GM19351 (cell line): ENCODE data around the gene SLC44A4.

ENCODE experiments used
- ATAC-seq: cut with Tn5 transposase; IDR thresholded peaks from one replicate; pipeline ENCODE4 v1.9.1; 2021; ENCODE audit warnings: mild to moderate bottlenecking, moderate library complexity; ENCODE audit not compliant: unreplicated experiment

SLC44A4 gene

DNA sequence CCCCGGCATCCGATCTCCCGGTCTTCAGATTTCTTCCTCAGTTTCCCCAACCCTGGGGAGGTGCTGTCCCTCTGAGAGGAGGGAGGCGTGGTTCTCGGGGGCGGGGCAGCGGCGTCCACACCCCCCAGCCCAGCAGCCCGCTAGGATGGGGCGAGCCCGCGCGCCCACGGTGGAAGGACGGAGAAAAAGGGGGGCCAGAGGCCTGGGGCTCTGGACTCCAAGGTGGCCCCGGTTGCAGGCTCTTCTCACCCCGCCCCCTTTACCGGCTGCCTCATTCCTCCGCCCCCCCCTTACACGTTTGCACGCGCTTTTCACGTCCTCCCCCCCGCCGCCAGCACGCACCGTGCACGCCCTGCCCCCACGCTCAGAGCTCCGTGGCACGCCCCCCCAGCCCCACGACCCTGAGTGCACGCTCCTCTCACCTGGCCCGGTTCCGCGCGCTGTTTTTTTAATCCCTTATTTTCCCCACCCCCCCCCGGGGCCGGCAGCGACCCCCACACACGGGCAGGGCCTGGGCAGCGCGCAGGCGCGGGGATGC is 22.7 kb upstream of the SLC44A4 start:
- no peak for ATAC-seq

DNA sequence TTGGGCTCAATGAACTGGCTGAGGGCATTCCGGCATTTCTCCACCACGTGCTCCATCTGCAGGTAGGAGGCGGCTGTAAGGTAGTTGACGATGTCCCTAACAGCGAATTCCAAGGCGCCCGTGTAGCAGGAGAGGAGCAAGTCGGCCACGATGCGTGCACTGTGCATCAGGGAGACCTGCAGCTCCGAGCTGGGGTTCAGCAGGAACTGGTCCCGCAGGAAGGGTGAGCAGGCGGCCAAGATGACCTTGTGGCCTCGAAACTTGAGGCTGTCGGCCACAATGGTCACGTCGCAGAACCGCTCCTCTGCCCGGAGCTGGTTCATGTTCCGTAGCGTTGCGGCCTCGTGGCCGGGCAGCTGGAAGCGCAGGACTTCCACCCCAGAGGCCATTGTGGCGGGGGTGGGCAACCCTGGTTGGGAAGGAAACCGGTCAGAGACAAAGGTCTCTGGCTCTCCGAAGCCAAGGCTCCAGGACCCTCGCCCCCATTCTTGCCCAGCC is 22.2 kb upstream of the SLC44A4 start:
- no peak for ATAC-seq

DNA sequence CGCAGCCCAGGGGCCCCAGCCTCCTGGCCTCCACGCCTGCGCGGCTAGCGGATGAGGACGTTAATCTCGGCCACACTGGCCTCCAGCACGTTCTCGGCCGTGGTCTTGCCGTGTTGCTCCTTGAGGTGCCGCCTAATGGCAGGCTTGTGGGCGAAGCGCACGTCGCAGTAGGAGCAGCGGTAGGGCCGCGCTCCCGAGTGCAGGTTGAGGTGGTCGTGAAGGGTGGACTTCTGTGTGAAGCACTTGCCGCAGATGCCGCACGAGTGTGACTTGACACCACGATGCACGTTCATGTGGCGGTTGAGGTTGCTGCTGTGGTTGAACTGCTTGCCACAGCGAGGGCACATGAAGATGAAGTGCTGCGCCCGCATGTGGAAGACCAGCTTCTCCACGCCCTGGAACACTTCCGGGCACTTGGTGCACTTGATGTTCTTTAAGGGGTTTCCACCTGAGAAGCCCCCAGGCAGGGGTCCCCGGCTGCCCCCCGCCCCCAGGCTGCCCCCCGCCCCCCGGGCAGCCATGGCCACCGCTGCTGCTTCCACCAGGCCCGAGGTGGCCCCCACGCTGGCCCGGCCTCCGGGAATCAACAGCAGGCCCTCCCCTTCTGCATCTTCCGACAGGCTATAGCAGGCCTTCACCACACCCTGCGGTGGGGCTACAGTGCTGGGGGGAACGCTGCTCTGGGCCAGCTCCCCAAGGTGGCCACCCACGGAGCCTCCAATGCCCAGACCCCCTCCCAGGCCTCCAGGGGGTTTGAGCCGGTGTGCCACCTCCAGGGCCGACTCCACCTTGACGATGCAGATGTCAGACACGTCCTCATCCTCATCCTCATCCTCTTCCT is 21.3 kb upstream of the SLC44A4 start:
- ATAC-seq, result no peak

DNA sequence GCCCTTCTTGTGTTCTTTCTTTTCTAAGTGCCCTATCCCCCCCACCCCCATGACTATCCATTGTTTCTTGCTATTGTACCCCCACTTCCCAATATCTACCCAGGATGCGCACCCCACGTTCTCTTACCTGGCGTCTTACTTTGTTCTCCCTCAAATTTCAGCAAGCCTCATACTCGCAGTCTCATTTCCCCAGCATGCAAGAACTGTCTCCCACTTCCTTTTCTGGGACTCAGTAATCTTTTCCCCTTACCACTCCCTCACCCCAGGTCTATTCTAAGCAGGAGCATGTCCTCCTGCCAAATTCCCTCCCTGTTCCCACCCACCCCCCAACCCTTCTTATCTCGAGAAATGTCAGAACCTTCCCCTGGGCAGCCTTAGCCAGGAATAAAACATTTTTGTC is 20.4 kb upstream of the SLC44A4 start:
- no peak for ATAC-seq

DNA sequence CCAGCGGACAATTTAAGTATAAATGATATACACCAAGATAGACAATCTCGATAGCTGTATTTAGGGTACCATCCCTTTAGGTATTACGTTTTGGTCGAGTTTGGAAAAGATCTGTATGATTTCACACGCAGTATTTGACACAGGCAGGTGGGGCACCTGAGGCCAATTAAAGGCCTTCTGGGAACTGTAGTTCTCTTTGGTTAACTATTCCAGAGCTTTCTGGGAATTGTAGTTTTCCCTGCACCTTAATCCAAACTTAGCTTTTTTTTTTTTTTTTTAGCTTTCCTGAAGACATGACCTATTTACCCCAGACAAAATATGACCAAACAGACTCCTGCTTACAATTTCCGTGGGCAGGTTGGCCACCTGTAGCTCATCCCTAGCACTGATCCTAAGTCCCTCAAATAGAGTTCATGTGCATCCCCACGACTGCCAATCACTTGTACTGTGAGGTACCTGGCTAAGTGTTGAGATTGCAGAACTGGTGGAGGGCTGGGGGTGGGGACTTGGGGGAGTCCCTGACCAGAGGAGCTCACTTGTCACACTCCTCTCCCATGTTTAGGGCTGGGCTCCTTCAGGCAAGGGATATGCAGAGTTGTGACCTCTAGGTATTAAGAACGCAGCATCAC is 19.7 kb upstream of the SLC44A4 start:
- ATAC-seq, result no peak

DNA sequence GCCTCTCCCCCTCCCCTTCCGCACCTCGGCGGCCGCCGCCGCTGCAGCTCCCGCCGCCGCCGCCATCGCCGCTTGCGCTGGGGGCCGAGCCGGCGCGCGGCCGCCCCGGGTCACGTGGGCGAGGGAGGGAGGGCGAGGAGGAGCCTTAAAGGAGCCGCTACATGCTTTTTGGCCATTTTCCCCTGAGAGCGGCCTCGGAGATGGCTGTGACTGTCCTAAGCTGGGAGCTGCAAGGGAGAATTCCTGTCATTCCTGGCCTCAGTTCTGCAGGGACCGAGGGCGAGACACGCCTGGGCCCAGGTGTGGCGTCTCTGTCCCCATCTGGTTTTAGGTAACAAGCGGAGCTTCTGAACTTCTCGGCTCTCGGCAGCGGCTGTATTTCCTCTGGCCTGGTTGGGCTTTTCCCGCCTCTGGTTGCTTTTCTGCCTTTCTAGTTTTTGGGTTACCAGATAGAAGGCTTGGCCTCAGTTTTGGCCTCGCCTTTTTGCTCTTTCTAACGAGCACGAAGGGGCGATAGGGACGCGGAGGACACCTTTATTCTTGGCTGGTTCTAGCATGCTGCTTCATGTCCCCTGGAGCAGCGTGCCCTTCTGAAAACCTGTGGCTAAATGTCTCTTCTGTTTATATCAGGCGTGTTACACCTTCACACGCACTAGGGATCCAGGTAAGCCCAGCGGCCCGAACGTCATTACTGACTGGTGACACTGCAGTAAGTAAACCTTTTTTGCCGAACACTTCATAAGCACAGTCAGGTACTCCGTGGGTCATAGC is 19.0 kb upstream of the SLC44A4 start, which contains the start of gene EHMT2:
TSS of gene EHMT2 (minus strand) at position 87 of the 771 bp plus-strand sequence. CDS start at position 66, 21 bp downstream.
- ATAC-seq, result peak; percentile 57

DNA sequence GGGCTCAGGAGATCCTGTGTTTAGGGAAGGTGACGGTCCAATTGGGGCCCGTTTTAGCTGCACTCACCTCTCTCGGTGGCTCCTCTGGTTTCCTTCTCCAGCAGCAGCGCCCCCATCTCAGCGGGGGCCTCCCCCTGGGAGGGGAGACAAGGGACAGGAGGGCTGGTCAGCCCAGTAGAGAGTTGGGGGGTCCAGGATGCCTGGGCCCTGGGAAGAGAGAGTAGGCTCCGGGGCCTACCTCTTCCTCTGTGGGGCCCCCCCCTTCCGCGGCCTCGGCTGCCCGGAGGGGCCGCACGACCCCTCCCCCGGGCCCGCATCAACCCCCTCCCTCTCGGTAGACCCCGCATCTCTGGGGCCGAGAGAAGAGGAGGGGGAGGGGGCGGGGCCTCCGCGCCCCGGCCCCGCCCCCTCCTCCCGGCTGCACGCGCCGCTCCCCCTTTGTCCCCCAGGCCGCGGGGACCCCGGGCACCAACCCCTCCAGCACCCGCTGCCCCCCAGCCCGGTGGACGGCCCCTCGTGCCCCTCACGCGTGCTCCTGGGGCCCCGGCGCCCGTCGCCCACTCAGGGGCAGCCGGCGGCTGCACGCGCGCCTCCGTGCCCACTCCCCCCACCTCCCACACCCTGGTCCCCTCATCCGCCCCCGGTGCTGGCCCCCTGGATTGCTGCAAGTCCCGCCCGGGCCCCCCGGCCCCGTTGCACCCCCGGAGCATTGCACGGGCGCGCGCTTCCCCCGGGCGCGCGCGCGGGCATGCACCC is 18.2 kb upstream of the SLC44A4 start:
- ATAC-seq, result no peak

DNA sequence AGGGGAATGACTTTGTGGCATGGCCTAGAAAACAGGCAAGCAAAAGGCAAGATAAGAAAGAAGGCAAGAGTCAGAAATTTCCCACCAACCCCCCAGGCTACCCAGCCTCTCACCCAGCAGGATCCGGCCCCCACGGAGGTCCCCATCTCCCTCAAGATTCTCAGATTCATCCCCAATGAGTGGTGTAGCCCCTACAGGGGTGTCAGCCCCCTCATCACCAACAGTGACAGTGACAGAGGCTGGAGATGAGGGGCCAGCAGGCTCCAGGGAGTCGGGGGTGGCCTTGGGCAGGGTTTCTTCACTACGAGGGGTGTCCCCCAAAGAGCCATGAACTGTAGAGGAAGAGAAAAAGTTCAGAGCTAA is 17.7 kb upstream of the SLC44A4 start:
- no peak for ATAC-seq

DNA sequence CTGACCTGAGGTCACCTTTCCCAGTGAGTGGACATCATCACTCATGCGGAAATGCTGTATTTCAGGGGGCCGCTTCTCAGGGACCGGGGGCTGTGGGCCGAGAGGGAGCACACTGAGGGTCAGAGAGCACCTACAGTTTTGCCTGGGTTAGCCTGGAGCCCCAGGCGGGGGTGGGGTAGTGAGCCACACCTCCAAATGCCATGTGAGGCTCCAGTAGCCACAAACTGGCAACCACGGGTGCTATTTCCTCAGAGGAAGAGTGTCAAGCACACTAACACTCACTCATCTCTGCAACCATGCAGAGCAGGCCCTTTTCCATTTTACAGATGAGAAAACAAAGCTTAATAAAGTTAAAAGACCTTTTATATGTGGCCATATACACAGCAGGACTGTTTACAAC is 14.0 kb upstream of the SLC44A4 start:
- no peak for ATAC-seq

DNA sequence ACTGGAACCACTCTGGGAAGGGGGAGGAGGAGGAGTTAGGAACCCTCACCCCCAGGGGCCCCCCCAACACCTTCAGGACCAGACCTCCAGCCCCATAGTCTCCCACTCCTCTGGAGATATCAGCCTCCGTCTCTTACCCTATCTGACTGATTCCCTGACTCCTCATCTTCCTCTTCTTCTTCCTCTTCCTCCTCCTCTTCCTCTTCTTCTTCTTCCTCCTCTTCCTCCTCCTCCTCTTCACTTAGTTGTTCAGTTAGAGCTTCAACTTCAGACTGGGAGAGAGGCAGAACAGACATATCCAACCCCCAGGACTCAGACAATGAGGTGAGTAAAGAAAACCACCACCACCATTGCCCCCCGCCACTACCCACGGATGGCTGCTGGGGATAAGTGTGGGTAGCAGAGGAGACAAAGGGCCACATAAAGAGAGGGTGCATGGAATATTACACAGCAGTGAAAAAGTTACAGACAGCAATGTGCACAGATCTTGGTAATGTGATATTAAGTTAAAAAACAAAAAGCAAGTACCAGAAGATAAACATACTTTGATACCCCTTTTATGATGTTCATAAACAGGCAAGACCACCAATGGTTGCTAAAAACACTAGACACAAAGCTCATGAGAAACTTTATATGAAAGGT is 10.7 kb upstream of the SLC44A4 start:
- ATAC-seq, result no peak

DNA sequence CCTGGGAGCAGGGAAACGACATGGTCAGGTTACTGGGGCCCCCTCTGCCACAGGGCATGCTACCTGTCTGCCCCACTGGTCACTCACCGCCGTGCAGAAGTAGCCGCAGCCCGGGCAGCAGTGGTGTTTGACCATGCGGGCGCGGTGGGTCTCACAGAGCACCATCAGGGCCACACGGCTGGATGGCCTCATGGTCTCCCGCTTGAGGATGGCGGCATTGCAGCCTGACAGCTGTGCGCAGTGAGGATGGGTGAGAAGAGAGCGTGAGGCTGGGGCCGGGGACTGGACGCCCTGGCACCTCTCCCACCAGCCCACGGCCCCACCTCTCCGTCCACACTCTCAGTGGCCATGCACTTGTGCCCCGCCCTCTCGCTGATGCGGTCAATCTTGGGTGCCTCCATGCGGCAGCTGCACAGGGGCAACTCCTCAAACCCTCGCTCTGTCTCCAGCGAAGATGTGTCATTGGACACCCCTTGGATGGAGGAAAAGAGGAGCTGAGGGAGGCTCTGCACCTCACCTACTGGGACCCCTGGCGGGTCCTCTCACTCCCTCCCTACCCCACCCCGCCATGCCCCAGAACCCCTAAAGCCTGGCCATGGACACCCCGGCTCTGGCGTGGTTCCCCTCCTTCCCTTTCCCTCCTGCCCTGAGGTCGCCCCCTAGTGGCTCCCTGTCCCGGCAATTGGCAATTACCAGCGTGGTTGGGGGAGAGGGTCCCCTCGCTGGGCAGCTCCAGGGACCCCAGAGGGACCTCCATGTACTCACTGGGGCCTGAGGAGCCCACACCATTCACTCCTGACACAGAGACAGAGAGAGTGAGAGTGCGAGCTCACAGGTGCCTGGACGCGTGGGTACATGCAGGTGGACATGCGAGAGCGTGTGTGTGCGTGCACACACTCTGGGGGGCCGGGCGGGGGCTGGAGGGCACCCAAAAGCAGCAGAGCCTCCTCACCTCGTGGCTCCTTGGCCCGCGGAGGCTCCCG is 9.8 kb upstream of the SLC44A4 start:
- no peak for ATAC-seq

DNA sequence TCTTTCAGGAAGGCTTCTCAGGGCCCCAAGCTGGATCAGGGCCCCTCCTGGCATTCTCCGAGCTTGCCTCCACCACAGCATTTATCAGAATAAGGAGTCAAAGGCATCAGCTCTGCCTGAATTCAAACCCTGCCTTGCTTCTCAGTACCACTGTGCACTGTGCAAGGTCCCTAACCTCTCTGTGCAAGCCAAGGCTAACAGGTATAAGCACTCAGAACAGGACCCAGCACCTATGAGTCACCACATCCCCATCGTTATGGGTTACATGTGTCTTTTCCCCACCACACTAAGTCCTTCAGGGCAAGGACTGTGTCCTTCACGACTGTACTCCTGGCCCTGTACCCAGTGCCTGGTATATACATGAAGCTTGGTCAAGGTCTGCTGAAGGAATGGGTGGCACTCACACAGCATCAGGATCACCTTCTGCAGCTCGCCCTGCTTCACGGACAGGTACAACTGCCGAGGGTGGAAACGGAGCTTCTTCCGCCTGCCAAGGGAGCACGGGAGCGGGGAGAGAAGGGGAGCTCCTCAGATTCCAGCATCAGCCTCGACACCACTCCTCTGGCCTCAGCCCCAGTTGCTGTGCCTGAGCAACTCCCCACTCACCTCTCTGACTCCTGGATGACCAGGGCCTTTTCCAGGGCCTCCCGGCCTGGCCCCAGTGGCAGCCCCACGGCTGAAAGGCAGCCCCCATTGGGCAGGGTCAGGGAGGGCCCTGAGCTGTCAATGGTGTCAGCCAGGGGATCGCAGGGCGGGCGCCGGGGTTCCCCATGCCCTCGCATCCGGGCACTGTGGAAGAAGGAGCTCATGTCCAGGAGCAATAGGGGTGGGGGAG is 8.6 kb upstream of the SLC44A4 start:
- ATAC-seq, result no peak

DNA sequence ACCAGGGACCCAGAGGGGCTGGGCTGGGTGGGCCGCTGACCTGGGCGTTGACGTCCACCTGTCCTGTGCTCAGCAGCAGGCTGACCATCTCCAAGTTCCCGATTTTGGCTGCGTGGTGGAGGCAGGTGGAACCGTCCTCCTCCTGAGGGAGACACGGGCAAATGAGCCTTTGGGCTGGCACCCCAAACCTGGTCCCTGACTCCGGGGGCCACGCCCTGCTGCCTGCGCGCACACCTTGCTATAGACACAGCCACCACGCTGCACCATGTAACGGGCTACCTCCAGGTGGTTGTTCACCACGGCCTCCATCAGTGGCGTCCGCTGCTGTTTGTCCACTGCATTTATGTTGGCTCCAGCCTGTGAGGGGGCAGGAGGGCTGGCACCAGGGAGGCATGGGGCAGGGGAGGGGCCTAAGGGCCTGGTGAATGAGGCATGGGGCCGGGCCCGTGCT is 7.8 kb upstream of the SLC44A4 start:
- ATAC-seq, result no peak

DNA sequence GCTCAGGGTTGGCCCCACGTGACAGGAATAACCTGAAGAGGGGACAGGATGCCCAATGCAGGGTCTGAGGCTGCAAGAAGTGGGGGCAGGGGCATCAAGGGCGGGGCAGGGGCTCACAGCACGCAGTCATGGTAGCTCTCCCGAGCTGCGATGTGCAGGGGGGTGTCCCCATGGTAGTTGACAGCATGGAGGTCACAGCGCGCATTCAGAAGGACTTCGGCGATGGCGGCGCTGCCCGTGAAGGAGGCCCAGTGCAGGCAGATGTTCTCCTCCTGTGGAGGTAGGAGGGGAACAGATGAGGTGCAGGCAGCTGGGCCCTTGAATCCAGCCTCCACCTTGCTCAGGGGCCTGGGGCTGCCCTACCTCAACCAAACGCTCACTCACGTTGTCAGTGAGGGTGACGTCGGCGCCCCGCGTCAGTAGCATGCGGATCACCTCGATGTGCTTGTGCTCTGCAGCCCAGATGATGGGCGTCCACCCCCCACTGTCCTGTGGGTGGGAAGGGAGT is 5.8 kb upstream of the SLC44A4 start:
- no peak for ATAC-seq

DNA sequence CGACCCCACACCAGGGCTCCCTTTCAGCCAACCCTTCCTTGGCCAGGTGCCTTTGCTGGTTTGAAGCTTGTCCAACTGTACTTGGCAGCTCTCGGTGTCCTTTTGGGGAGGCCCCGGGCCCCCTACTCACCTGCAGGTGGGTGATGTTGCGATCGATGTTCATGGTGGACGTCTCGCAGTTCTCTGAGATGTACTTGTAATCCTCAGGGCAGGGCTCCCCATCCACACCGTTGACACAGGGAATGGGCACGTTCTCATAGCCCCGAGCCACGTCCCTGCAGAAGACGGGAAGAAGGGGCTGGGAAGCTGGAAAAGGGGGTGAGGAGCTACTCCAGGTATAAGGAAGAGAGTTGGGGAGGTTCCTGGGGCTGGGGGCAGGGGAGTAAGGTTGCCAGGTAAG is 4.9 kb upstream of the SLC44A4 start:
- ATAC-seq, result no peak

DNA sequence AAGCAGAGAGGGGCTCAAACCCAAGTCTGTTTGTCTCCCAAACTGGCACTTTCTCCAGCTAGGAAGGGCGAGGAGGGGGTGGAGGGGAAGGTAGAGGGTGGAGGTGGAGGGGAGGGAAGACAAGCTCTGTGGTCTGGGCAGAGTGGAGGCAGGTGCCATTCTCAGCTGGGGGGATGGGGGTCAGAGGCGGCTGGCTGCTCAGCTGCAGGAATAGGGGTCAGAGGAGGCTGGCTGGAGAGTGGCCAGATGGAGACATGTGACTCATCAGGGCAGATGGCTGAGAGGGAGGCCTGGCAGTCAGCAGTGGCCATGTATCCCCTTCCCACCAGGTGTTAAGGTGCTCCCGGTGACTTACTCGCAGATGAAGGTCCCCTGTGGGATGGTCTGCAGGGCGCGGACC is 3.5 kb upstream of the SLC44A4 start:
- ATAC-seq, result no peak

DNA sequence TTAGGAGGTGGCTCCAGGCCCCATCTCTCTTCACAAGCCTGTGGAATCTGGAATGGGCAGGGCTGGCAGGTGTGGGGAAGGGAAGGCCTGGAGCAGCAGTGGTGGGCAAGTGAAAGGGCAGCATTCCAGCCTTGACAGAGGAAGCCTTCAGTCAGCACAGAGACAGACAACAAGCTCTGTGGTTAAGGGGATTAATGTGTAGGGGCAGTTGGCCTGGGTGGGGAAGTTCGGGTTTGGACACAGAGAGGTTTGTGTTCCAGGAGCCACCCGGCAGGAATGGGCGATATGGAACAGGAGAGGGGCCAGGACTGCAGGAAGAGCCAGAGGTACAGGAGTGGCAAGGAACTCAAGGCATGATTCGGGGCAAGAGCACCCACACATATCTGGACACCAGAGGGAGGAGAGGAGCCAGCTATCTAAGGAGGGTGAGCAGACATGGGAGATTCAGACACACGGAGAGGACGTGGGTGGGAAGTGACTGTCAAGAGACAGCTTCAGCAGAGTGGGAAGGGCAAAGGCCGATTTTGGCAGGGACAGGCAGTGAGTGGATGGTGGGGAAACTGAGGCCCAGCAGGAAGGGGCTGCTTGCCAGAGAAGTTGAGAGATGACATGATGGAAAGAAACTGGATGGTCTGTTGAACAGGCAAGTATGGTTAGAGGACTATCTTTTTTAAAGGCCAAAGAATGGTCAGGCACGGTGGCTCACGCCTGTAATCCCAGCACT is 2.5 kb upstream of the SLC44A4 start:
- ATAC-seq, result no peak
